Measurements from ENCODE around the gene PRPF18. TPM values are rescaled to one million over a fixed set of nuclear protein-coding genes. Genes with fewer than 3 reads are reported as not detected.

PRPF18 gene
- total and polyA plus RNA-seq, 8 donors: 6.2 to 12.0 (median 9.3) TPM

DNA sequence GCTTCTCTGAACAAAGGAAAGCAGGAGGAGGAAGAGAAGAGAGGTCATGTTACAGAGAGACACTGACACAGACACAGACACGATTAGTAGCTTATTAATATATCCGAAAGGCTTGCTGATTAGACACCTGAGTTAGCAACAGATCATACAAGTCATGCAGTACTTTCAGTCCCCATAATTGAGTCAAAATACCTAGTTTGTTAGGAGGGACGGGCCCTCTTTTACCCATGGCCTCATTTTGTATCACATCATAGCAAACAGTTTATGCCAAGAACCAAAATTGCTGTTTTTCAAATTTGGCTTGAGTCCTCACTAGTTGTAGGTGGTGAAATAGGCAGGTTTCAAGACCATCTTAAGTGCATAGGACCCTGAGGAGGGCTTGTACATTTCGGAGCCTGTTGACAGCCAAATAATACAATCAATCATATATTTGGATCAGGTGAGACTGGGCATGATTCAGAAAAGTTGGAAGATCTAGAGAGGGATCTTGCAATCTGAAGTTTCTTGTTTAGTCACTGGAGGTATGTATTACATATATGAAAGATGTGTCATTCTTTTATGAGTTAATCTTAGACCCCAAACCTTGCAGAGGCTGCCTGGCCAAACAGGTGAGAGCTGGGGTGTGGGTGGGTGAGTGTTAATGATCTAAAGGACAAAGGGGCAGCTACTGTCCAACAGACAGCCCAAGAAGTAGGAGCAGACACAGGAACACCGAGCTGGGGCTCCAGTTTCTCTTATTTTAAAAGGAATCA lies 65.4 kb downstream of the PRPF18 start:
- H3K36me3 ChIP-seq: peaks cover 0 to 67% (median 30%) of the 10 kb centered on the region in 3 donors
- H3K27me3 ChIP-seq: no peaks in the 10 kb centered on the region
- H3K4me3 ChIP-seq: no peak overlapping the region
- no peaks in the 10 kb centered on the region for H3K4me1 ChIP-seq
- DNase-seq: no peak
- intact Hi-C loops (cut with DNase I): loop anchor here in 1 of 3 donors (10.0 kb wide), 1 partner anchor 133 kb away; no protein-coding TSS in a partner anchor
- H3K9me3 ChIP-seq: no peaks in the 10 kb centered on the region
- FAIRE-seq: no peak
- H3K27ac ChIP-seq: no peak overlapping the region
- WGBS, 2 donors: 76 to 78% methylated on average over 5 of the region's 5 CpGs
- TF ChIP-seq, protein P1, sequence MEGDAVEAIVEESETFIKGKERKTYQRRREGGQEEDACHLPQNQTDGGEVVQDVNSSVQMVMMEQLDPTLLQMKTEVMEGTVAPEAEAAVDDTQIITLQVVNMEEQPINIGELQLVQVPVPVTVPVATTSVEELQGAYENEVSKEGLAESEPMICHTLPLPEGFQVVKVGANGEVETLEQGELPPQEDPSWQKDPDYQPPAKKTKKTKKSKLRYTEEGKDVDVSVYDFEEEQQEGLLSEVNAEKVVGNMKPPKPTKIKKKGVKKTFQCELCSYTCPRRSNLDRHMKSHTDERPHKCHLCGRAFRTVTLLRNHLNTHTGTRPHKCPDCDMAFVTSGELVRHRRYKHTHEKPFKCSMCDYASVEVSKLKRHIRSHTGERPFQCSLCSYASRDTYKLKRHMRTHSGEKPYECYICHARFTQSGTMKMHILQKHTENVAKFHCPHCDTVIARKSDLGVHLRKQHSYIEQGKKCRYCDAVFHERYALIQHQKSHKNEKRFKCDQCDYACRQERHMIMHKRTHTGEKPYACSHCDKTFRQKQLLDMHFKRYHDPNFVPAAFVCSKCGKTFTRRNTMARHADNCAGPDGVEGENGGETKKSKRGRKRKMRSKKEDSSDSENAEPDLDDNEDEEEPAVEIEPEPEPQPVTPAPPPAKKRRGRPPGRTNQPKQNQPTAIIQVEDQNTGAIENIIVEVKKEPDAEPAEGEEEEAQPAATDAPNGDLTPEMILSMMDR (IDR thresholded peaks at IDR 0.05): no peak
- ATAC-seq: no peak

DNA sequence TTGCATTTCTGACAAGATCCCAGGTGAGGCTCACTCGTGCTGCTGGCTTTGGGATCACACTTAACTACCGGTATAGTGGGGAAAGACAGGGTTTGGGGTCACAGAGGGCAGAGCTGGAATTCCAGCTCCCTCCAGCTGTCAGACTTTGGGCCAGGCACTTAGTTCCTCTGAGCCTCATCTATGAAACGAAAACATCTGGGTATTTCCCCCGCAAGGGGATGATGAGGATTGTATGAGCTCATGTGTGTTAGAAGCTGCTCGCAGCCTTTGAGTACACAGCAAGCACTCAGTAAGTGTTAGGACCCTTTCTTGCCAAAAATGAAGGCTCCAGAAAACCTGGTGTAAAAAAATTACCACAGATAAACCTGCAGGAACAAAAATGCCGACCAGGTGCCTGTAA lies 66.1 kb downstream of the PRPF18 start:
- Histone ChIP-seq H3K36me3 (peaks cover 0 to 72% (median 26%) of the 10 kb centered on the region in 3 donors), H3K4me1 (no peaks in the 10 kb centered on the region), H3K27me3 (no peaks in the 10 kb centered on the region), H3K4me3 (no peak overlapping the region), H3K27ac (no peak overlapping the region), H3K9me3 (no peaks in the 10 kb centered on the region)
- ATAC-seq (no peak), FAIRE-seq (no peak), DNase-seq (no peak)
- intact Hi-C loops (cut with DNase I): loop anchor here in 1 of 3 donors (10.0 kb wide), 1 partner anchor 132 kb away; no protein-coding TSS in a partner anchor
- TF ChIP-seq, protein P1 (IDR thresholded peaks at IDR 0.05): no peak
- 75% methylated on average over 6 of the region's 6 CpGs for WGBS, 2 donors

DNA sequence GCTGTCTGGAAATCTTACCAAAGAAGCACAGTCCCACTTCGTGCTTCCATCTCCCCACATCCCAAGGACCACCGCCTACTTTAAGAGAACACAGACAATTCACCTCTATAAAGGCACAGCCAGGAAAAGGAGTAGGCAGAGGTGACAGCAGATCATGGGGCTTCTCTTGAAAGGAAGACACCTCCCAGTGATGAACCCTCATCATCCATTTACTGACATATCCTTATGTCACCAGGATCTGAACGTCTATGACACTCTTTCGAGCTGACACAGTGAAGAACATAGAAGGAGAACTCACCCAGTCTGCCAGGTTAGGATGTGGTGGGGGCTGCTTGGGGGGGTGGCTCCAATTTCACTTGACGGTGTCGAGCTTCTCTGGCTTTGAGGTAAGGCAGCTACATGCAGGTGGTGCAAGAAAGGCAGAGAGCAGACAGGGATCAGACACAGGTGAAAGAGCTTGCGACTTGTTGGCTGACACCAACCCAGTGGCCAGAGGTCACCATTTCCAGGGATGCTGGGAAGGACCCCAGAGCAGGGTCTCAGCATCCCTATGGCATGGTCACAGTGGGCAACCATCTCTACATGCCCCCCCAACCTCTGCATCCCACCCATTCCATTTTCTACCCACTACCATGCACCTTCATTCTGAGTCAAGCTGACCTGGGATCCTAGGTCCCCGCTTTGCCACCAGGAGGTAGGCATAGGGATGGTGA lies 67.5 kb downstream of the PRPF18 start:
- no peak overlapping the region for H3K4me3 ChIP-seq
- 90% methylated on average over 8 of the region's 8 CpGs for WGBS, 2 donors
- H3K4me1 ChIP-seq: no peaks in the 10 kb centered on the region
- DNase-seq: no peak
- H3K27ac ChIP-seq: no peak overlapping the region
- TF ChIP-seq, protein P1 (IDR thresholded peaks at IDR 0.05): no peak
- FAIRE-seq: no peak
- H3K27me3 ChIP-seq: no peaks in the 10 kb centered on the region
- peaks cover 0 to 78% (median 20%) of the 10 kb centered on the region in 3 donors for H3K36me3 ChIP-seq
- no peak for ATAC-seq
- intact Hi-C loops (cut with DNase I): loop anchor here in 1 of 3 donors (10.0 kb wide), 1 partner anchor 131 kb away; no protein-coding TSS in a partner anchor
- no peaks in the 10 kb centered on the region for H3K9me3 ChIP-seq

DNA sequence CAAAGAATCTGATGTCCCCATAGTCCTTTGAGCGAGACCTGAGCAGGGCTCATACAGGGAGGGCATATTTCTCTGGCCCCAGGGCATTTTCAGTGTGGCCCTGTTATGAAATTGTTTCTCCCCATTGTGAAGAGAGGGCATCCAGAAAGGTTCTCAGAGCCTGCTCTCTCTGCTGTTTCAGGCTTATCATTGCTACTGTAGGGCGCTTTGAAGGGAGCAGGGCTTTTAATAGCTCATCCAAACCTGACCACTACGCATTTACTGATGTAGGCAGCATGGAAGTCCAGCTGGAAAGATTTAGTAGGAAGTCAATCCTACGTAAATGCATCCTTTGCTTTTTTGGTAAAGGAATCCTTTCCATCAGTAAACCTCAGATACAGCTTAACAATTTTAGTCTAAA lies 68.1 kb downstream of the PRPF18 start:
- no peaks in the 10 kb centered on the region for H3K9me3 ChIP-seq
- 92 to 95% methylated on average over 4 of the region's 4 CpGs for WGBS, 2 donors
- no peaks in the 10 kb centered on the region for H3K4me1 ChIP-seq
- H3K36me3 ChIP-seq: peaks cover 0 to 78% (median 19%) of the 10 kb centered on the region in 3 donors
- TF ChIP-seq, protein P1 (IDR thresholded peaks at IDR 0.05): no peak
- no peak overlapping the region for H3K27ac ChIP-seq
- H3K4me3 ChIP-seq: no peak overlapping the region
- intact Hi-C loops (cut with DNase I): loop anchor here in 2 of 3 donors (5.0 to 10.0 kb wide), 2 partner anchors 122 to 130 kb away; no protein-coding TSS in a partner anchor
- FAIRE-seq (no peak), DNase-seq (no peak), ATAC-seq (no peak)
- no peaks in the 10 kb centered on the region for H3K27me3 ChIP-seq

Measured in pancreas (tissue), 10 donors.